DMS153 (cell line): ENCODE data around the gene SLC39A12.

Source experiments
- DNase-seq: peaks from one replicate; lab custom pipeline; 2025; lab: John Stamatoyannopoulos, UW

SLC39A12 gene

GRCh38 chr10:18059826-18060559 lies 108.3 kb downstream of the SLC39A12 start:
- peak; percentile 10 for DNase-seq

- no peak for DNase-seq
These were observed 115.2 kb downstream of the SLC39A12 start for GRCh38 chr10:18066947-18067346.

- DNase-seq, result no peak
These were observed 116.7 kb downstream of the SLC39A12 start for GRCh38 chr10:18068401-18068800.

GRCh38 chr10:18071591-18071990 lies 119.9 kb downstream of the SLC39A12 start:
- no peak for DNase-seq

GRCh38 chr10:18073314-18073713 lies 121.6 kb downstream of the SLC39A12 start:
- no peak for DNase-seq

- DNase-seq, result no peak
These were observed 124.2 kb downstream of the SLC39A12 start for GRCh38 chr10:18075881-18076280.

GRCh38 chr10:18079665-18080295 lies 128.1 kb downstream of the SLC39A12 start:
- DNase-seq, result no peak

- no peak for DNase-seq
These were observed 130.7 kb downstream of the SLC39A12 start for GRCh38 chr10:18082381-18082780.

GRCh38 chr10:18085855-18086254 lies 134.1 kb downstream of the SLC39A12 start:
- no peak for DNase-seq

- no peak for DNase-seq
These were observed 135.0 kb downstream of the SLC39A12 start for GRCh38 chr10:18086746-18087145.

GRCh38 chr10:18087355-18087754 lies 135.6 kb downstream of the SLC39A12 start:
- no peak for DNase-seq
